CD4-positive, alpha-beta T cell treated with Interleukin-6 at 100 ng/mL for 8 hours (primary cell): ENCODE data around the gene FNBP1.

ENCODE experiments used
- DNase-seq: peaks from one replicate; pipeline ENCODE4 v3.0.0-alpha.2; 2020; ENCODE audit warnings: mixed read lengths, low spot score

The FNBP1 gene

GRCh38 chr9:129889941-129890717 is 152.9 kb downstream of the FNBP1 start:
- peak; percentile 74 for DNase-seq

DNA sequence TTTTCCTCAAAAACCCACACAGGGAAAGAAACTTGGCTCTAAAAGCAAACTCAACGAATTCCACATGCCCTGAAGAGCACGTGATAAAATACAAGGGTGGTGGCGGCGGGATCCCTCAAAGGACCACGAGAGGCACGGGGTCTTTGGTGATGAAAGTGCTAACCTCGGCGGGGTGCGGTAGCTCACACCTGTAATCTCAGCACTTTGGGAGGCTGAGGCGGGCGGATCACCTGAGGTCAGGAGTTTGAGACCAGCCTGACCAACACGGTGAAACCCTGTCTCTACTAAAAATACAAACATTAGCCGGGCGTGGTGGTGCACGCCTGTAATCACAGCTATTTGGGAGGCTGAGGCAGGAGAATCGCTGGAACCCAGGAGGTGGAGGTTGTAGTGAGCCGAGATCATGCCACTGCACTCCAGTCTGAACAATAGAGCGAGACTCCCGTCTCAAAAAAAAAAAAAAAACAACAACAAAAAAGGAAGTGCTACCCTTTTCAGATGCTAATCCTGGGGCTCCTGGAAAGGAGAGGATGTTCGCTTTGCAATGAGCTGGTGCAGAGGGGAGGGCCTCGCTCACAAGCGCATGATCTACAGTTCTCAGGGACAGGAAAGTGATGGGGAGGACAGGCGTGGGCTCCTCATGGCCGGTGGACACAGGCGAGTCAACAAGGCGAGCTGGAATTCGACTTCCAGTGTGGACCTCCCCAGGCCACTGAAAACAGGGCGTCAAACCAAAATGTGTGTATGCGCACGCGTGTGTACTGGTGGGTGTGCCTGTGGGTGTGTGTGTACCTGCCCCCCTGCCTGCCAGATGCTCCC is 153.7 kb downstream of the FNBP1 start:
- DNase-seq: no peak

GRCh38 chr9:129888293-129889121 is 154.5 kb downstream of the FNBP1 start:
- peak; percentile 94 for DNase-seq

DNA sequence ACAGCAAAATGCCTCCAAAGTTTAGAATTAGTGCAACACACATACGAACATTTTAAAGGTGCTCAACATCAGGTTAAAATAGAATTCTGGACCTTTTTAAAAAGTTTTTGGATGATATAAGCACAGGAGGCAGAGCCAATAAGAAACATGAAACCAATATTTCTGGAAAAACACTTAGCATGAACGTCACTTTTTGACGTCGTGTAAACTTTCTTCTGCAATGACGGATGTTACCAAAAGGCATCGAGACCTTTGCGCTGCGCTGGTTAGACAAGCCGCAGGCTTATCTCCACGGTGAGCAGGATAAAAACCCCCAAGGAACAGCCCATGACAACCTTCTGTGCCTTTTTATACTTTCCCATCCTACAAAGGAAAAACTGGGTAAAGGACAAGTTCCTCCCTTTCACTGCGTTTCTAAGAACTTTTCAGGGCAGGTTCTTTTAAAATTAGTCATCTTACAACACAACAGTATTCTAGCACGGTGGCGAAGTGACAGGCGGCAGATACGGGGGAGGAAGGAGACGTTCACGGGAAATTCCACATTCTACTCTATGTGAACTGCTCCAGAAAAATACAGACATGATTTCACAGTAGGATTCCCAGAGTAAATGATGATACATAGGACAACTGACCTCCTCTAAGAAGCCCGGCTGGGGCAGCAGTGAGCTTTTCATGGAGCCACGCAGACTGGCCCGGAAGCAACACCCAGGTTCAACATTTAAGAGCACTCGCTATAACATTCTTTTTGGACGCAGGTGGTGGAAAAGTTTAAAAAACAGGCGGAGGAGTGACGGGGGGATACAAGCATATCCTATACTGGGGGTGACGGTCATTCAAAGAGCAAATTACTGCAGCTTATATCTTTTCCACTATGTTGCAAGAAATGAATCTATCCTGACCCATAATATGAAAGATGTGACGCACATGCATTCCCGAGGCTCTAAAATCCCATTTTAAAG is 155.4 kb downstream of the FNBP1 start:
- DNase-seq: peak; percentile 59

DNA sequence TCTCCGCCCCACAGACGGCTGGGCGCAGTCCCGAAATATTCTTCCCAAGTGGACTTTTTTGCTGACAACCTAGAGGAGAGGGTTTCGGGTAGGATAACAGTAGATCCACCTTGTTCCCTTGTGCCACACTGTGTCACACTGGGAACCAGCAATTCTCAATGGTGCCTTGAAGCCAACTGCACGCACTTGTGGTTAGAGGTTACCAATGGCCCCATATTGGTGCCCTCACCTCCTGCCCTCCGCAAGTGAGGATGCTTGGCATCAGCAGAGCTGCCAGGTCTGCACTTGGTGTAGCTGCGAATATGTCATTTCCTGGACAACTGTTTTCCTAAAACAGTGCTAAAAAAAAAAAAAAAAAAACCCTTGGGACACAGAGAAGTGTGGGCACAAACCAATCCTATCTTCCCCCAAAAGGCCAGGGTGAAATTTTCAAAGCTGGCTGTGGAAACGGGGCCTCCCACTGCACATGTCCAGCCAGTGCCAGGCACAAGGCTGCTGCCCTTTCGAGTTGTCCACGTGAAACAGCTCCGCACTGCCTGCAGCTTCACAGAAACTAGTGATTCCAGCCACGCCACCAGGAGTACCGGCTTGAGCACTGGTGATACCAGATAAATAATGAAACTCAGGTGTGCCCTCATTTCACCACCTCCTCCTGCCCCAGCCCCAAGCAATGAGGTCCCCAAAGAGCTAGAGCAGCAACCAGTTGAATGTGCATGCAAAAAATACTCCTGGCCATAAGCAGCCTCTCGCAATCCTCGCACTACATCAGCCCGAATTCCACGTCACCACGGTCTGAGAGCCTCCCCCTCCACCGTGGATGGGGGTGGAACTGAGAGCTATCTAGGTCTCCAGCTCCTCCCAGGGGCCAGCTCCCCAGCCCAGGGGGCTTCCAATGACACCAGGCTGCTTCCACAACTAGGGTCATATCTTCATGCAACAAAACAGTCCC is 156.5 kb downstream of the FNBP1 start:
- peak; percentile 57 for DNase-seq

DNA sequence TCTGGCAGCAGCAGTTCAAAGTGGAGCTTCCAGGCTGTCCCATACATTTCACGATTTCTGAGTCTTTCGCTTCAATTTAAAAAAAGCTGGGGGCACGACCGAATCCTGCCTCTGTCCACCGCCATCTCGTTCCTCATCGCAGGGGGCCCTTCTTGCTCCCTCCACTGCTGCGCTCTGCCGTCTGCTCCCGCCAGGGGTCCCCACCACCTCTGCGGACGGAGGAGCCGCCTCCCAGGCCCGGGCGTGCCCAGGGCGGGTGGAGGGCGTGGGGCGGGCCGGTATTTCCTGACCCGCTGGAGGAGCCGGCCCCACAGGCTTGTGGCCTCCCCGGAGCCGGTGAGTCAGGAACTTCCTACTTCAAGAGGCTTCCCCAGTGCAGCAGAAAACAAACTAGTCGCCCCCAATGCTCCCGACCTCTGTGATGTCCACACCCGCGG is 157.3 kb downstream of the FNBP1 start:
- DNase-seq: peak; percentile 91

DNA sequence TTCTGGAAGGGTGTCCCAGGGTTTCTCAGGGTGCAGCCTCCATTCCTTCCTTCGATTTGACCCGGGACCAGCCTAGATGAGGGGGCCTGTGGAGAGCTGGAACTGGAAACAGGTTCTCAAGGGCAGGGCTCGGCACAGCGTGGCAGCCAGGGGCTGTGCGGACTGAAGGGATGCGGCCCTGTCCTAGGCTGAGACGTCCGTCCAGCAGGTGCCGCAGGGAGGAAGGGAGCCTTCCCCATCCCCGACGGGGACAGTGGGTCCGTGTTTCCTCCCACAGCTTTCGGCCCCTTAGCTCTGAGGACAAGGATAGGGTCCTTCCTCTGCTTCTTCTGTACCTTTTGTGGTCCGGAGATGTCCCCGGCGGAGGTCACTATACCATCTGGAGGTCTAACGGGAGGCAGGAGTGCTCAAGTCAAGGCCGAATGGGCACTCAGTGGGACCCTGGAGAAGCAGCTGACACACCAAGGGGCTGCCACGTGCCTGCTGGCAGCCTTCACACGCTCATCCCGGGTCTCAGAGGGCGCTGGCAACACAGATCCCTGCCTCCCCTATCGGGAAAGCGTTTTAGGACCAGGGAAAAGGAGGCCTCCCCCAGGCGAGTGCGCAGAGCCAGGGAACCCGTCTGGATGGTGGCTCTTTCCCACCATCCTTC is 157.8 kb downstream of the FNBP1 start:
- DNase-seq: peak; percentile 29

DNA sequence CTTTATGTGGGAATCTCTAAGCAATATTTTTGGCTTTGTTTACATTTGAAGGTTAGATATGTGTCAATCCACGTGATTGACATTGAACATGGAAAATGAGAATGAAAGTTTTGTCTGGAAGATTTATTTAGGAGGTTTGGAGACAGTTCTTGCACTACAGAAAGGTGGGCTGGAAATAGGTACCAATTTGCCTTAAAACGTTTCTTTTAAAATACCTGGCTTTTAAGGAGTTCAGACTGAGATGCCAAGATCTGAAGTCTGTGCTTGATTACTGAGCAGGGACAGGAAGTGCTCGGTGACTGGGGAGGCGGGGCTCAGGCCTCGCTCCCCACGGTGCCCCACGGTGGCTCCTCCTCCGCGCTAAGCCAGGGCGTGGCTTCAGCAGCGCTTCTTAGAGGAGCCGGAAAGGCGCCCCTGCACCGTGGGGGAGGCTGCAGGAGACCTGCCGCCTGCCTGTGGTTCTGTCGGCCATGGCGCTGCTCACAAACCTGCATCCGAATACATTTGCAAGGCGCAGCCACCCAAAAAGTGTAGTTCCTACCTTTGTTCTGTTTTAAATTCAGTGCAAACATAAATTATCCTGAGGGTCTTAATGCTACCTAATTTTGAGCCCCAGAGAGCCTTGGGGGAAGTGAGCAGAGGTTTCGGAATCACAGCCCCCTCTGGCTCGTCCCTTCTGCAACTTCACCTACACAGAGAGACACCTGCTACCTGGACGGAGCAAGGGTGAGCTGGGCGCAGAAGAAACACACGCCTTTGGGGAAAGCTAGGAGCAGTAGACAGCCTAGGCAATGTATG is 158.6 kb downstream of the FNBP1 start:
- DNase-seq: peak; percentile 97

DNA sequence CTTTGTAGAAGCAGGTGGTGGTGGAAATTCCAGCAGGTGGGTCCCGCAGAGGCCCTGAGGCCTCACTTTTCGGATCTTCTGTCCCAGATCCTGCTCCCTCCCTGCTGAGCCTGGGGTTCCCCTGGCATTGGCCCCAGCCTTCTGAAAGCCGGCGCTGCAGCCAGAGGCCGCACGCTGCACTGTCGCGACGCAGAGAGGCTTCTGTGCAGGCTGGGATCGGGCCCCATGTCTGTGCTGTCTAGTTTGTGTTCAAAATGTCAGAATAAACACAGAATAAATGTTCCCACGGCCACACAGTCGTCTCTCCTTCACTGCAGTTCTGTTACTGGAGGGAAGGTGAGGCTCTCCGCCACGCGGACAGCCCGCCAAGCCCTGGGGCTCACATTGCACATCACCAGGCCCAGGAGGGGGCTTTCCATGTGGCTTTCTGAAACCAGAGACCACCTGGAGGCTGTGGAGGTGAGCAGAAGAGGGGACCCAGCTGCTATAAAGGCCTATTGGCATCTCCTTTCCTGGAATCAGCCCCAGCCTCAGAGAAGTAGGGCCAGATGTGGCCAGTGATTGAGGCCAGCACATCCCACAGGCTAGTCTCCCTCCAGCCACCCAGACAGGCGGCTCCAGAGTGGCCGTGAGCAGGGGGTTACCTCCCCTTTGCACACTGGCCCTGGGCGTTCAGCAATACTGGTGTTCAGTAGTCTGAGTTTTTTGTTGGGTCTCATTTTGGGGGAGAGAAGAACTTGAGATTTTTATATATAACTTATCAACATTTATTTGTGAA is 161.3 kb downstream of the FNBP1 start:
- DNase-seq: no peak

- DNase-seq: no peak
These were observed 162.1 kb downstream of the FNBP1 start for GRCh38 chr9:129880654-129881546.

- no peak for DNase-seq
These were observed 162.9 kb downstream of the FNBP1 start for GRCh38 chr9:129879991-129880653.

DNA sequence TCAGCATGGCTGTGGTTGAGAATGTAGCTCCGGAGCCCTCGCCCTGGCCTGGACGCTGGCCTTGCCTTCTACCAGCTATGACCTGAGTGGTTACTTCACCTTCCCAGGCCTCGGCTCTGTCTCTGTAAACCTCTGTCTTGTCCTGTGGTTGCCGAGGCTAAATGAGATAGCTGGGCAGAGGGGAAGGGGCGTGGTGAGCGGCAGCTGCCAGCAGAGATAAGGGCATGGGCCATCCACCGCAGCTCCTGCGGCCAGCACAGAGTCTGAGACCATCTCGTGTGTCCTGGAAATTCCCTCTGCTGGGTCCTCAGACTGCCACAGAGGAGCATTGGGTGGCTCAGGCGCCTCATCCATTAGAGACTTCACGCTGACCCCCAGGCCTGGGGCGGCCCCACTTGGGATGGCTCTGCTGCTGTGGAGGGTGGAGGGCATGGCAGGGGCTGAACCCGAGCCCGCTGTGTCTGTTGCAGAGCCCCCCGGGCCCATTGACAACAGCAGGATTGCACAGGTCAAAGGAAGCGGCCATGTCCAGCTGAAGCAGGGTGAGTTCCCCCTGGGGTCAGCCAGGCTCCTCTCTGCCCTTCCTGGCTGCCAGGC is 163.8 kb downstream of the FNBP1 start:
- DNase-seq: no peak

- DNase-seq: no peak
These were observed 164.7 kb downstream of the FNBP1 start for GRCh38 chr9:129878291-129878690.

DNA sequence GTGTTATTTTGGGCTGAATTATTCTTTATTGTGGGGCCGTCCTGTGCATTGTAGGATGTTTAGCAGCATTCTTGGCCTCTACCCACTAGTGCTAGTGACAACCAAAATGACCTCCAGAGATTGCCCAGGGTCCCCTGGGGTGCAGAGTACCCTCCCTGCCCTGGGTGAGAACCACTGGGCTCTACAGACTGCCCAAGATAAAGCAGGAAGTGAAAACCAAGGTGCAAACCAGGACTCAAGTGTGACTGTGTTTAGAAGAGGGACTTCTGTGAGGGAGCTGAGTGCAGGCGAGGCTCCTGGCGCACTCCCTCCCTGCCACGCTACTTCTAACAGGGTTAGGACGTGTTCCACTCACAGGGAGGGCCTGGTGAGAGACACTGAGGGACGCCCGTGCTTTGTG is 166.2 kb downstream of the FNBP1 start:
- no peak for DNase-seq

GRCh38 chr9:129875687-129876395 is 167.1 kb downstream of the FNBP1 start:
- no peak for DNase-seq
